ENCODE measurements around the gene ETFA.

- no peak for TF ChIP-seq CTCF (IDR thresholded peaks at IDR 0.05)
- TF ChIP-seq ZFX (IDR thresholded peaks at IDR 0.05; ENCODE audit: borderline replicate concordance): no peak
Observed at GRCh38 chr15:76298986-76299385, 12.3 kb downstream of the ETFA start.
